Esophagus squamous epithelium (tissue), 5 donors: ENCODE data around the gene UBE2G2. TPM values are rescaled to one million over a fixed set of nuclear protein-coding genes. Genes with fewer than 3 reads are reported as not detected.

Experiments
- DNase-seq: peaks from one replicate; lab custom pipeline; 2025; lab: John Stamatoyannopoulos, UW
- H3K27ac ChIP-seq, 4 donors: fragments of 200-600 bp; sonication (generic); one replicate each; pipeline ENCODE4 v1.5.1; 2016 to 2019; ENCODE audit warnings: mild to moderate bottlenecking in 1 of 4
- H3K27me3 ChIP-seq, 4 donors: fragments of 200-600 bp; sonication (generic); 1 replicate in 3 of 4; 2 replicates in 1 of 4; pipeline versions ENCODE4 v1.5.1 to v1.6.0; 2017 to 2021; ENCODE audit warnings: antibody characterized with exemption in 1 of 4
- H3K36me3 ChIP-seq, 3 donors: fragments of 200-600 bp; sonication (generic); one replicate each; pipeline ENCODE4 v1.5.1; 2016 to 2019
- H3K4me1 ChIP-seq, 3 donors: fragments of 200-600 bp; sonication (generic); one replicate each; pipeline ENCODE4 v1.5.1; 2017 to 2019
- H3K4me3 ChIP-seq, 4 donors: fragments of 200-600 bp; sonication (generic); 1 replicate in 3 of 4; 2 replicates in 1 of 4; pipeline ENCODE4 v1.5.1; 2016 to 2019; ENCODE audit warnings: mild to moderate bottlenecking in 2 of 4, moderate library complexity in 1 of 4
- H3K9me3 ChIP-seq, 3 donors: fragments of 200-600 bp; sonication (generic); one replicate each; pipeline ENCODE4 v1.5.1; 2016 to 2019
- CTCF ChIP-seq, 6 experiments: fragments of 450-650 bp in 4 of 6; fragments of 200-600 bp in 2 of 6; sonication (generic) in 2 of 6; IDR thresholded peaks; one replicate each; pipeline ENCODE4 v1.5.1; 2016 to 2019; ENCODE audit warnings: antibody characterized with exemption in 6 of 6, mild to moderate bottlenecking in 4 of 6, moderate library complexity in 4 of 6
- POLR2A ChIP-seq, 4 donors: fragments of 450-650 bp; IDR thresholded peaks; one replicate each; pipeline ENCODE4 v1.6.1; 2017; ENCODE audit warnings: antibody characterized with exemption in 4 of 4, mild to moderate bottlenecking in 4 of 4, moderate library complexity in 3 of 4
- WGBS, 2 donors: methylation state at CpG; one replicate each; pipeline ENCODE4 v1.1.5; 2018; 5-methylcytosine and 5-hydroxymethylcytosine counted together
- intact Hi-C: fragments of 100-400 bp; cut with DNase I; formaldehyde crosslinking; loops from one replicate; pipeline ENCODE4 v1.15.0; 2022
- total RNA-seq, 4 donors: library from RNA; depleted of rRNA; stranded (reverse); fragments of >200 nt; gene quantifications; one replicate each; pipeline ENCODE4 v1.1.0, GENCODE V29; 2016
- donor health status: DM: yes; HTN: yes; CAD: no.

Gene UBE2G2
- total RNA-seq, 4 donors from 2014 or later, result 27.9 to 70.0 (median 51.1) TPM

GRCh38 chr21:44761747-44762208 is 39.8 kb downstream of the UBE2G2 start:
- intact Hi-C loops, result no loop called here
- 28 to 80% methylated on average over 7 of the region's 14 CpGs for WGBS, 2 donors
- TF ChIP-seq POLR2A (IDR thresholded peaks at IDR 0.05) (no peak), CTCF (IDR thresholded peaks at IDR 0.05) (no peak)
- Histone ChIP-seq H3K27me3 (peaks cover 0 to 65% (median 0%) of the 10 kb centered on the region in 4 donors), H3K27ac (no peak overlapping the region), H3K36me3 (no peaks in the 10 kb centered on the region), H3K4me3 (no peak overlapping the region), H3K4me1 (peaks cover 0 to 30% (median 9%) of the 10 kb centered on the region in 3 donors), H3K9me3 (no peaks in the 10 kb centered on the region)
- no peak for DNase-seq

- H3K27me3 ChIP-seq, result peaks cover 0 to 70% (median 0%) of the 10 kb centered on the region in 4 donors
- no peak overlapping the region for H3K4me3 ChIP-seq
- H3K4me1 ChIP-seq, result peaks cover 0 to 25% (median 5%) of the 10 kb centered on the region in 3 donors
- TF ChIP-seq POLR2A (IDR thresholded peaks at IDR 0.05) (no peak), CTCF (IDR thresholded peaks at IDR 0.05) (peak in 4 of 6 experiments; percentile 33 to 62 (median 40))
- H3K27ac ChIP-seq, result no peak overlapping the region
- intact Hi-C loops, result no loop called here
- H3K36me3 ChIP-seq, result no peaks in the 10 kb centered on the region
- DNase-seq, result no peak
- 49 to 60% methylated on average over 20 of the region's 21 CpGs for WGBS, 2 donors
- no peaks in the 10 kb centered on the region for H3K9me3 ChIP-seq
Measured at GRCh38 chr21:44761011-44761729, 40.5 kb downstream of the UBE2G2 start.

DNA sequence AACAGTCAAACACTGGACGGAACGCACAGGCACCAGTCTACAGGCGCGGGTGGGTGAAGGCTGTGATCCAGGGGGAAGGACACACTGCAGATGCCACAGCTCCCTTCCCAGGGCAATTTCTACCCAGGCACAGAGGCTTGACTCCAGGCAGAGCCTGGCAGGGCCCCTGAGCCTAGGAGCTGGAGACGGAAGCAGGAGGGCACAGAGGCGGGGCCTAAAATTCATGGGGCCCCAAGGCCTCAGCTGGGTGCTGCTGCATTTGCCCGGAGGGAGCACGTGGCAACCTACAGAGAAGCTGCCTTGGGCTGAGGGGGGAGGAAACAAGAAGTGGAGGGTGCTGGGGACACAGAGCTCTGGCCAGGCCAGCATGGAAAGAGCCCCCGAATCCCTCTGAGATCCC is 41.2 kb downstream of the UBE2G2 start:
- H3K9me3 ChIP-seq, result no peaks in the 10 kb centered on the region
- no peak overlapping the region for H3K4me3 ChIP-seq
- no peaks in the 10 kb centered on the region for H3K36me3 ChIP-seq
- TF ChIP-seq POLR2A (IDR thresholded peaks at IDR 0.05), result no peak
- TF ChIP-seq CTCF (IDR thresholded peaks at IDR 0.05), result no peak
- intact Hi-C loops, result no loop called here
- peaks cover 0 to 76% (median 0%) of the 10 kb centered on the region in 4 donors for H3K27me3 ChIP-seq
- no peak overlapping the region for H3K27ac ChIP-seq
- WGBS, 2 donors, result 82 to 90% methylated on average over 7 to 9 of the region's 9 CpGs
- DNase-seq, result no peak
- peaks cover 0 to 17% (median 0%) of the 10 kb centered on the region in 3 donors for H3K4me1 ChIP-seq

DNA sequence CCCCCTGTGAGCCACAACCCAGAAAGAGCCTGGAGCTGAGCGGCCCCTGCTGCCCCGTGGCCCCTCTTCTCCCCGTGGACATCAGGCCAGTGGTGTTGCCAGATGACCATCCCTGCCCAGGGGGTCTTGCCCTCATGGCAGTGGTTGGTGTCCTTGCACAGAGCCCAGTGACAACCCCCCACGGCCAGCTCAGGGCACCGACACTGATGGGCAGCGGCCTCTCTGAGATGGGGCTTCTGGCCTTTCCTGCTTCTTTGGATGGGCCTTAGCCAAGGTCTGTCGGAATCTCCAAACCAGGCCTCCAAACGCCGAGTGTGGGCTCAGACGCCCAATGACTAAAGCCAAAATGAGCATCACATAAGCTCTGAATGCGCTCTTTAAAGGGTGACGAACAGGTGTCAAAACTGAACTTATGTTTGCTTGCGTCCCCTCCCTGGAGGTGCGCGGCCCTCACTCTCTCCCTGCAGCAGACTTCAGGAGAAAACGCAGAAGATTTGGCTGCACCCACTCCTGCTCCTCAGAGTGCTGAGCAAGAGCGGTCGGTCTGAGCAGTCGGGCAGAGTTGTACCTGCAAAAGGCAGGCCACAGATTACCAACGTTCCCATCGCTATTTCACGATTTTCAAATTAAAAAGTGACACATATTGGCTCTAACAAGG is 41.9 kb downstream of the UBE2G2 start:
- DNase-seq, result no peak
- intact Hi-C loops, result no loop called here
- peaks cover 0 to 74% (median 0%) of the 10 kb centered on the region in 4 donors for H3K27me3 ChIP-seq
- no peaks in the 10 kb centered on the region for H3K36me3 ChIP-seq
- H3K9me3 ChIP-seq, result no peaks in the 10 kb centered on the region
- peaks cover 0 to 11% (median 0%) of the 10 kb centered on the region in 3 donors for H3K4me1 ChIP-seq
- no peak overlapping the region for H3K4me3 ChIP-seq
- WGBS, 2 donors, result 94 to 98% methylated on average over 9 to 12 of the region's 22 CpGs
- H3K27ac ChIP-seq, result no peak overlapping the region
- no peak for TF ChIP-seq CTCF (IDR thresholded peaks at IDR 0.05)
- TF ChIP-seq POLR2A (IDR thresholded peaks at IDR 0.05), result no peak
